Stimulated activated CD4-positive, alpha-beta T cell treated with anti-CD3 and anti-CD28 coated beads, Interleukin-1b, Interleukin-23, amount 100 ng/mL, for 1 hour (primary cell): ENCODE measurements around the gene MDM4.
"Not testable (repeated sequence)": the region's sequence is repeated elsewhere in the genome, so short reads cannot be mapped to it uniquely, and the experiment has no call there.

Experiments used
- DNase-seq, 2 donors: peaks; one replicate each; pipeline ENCODE4 v3.0.0-alpha.2; 2020; ENCODE audit warnings: low read depth in 2 of 2

MDM4 gene

DNA sequence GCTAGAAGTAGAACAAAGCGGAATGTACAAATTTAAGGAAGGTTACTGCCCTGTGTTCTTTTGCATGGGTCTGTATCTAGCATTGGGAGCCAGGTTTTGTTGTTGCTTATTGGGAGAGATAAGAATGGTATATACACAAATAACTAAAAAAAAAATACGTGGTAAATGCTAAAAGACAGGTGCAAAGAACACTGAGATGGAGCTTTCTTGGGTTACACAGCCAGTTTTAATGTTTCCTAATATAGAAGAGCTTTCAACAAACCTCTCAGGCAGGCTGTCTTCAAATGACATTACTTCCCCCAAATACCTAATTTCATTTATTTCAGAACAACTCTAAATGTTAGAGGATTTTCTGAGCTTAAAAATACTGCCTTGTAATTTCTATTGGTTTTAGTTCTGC, 1.4 kb upstream of the MDM4 start:
- DNase-seq: no peak

DNA sequence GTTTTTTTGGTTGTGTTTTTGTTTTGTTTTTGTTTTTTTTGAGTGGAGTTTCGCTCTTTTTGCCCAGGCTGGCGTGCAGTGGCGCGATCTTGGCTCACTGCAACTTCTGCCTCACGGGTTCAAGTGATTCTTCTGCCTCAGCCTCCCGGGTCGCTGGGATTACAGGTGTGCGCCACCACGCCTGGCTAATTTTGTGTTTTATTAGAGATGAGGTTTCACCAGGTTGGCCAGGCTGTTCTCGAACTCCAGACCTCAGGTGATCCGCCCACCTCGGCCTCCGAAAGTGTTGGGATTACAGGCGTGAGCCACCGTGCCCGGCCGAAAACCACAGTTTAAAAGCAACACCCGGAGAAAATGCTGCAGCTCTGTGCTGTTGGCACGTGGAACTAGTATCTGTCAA, 1.2 kb downstream of the MDM4 start:
- DNase-seq: not testable (repeated sequence)

DNA sequence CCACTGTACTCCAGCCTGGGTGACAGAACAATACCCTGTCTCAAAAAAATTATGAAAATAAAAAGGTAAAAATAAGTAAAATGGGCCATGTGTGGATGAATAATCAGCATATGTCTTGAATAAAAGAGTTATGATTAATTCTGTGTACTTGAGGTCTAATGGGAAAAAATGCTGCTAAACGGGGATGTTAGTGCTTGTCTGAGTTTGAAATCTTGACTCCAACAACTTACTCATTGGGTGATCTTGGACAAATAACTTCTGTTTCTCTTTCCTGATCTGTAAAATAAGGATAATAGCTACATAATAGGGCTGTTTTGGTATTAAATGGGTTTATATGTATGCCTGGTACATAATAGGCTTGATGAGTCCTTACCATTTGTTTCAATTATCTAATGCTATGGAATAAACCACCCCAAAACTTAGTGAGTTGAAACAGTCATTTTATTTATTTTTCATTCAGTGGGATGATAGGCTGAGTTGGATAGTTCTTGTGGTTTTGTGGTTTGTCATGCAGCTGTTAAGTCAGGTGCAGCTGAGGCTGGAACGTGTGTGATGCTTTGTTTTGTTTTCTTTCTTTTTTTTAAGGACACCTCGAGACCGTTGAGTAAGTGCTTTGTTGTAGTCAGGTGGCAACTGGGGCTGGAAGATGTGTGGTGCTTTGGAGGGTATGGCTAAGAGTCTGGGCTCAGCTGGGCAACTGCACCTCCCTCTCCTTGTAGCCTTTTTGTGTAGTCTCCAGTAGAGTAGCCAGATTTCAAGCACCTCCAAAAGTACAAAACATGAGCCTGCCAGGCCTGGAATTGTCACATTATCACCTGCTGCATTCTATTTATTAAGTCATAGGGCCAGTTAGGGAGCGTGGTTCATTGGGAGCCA, 4.9 kb downstream of the MDM4 start:
- DNase-seq: peak in 1 of 2 donors; percentile 32

DNA sequence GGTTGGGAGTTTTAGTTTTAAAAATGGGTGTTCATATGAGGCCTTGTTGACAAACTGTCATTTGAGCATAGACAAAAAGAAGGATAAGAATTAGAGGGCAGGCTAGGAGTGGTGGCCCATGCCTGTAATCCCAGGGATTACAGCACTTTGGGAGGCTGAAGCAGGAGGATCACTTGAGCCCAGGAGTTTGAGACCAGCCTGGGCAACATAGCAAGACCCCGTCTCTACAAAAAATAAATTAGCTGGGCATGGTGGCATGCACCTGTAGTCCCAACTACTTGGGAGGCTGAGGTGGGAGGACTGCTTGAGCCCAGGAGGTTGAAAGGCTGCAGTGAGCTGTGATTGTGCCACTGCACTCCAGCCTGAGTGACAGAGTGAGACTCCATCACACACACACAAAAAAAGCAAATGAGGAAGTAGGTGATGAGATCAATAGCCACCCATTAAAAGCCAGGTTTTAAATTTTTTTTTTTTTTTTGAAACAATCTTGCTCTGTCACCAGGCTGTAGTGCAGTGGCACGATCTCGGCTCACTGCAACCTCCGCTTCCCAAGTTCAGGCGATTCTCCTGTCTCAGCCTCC, 5.8 kb downstream of the MDM4 start:
- DNase-seq: not testable (repeated sequence)

DNA sequence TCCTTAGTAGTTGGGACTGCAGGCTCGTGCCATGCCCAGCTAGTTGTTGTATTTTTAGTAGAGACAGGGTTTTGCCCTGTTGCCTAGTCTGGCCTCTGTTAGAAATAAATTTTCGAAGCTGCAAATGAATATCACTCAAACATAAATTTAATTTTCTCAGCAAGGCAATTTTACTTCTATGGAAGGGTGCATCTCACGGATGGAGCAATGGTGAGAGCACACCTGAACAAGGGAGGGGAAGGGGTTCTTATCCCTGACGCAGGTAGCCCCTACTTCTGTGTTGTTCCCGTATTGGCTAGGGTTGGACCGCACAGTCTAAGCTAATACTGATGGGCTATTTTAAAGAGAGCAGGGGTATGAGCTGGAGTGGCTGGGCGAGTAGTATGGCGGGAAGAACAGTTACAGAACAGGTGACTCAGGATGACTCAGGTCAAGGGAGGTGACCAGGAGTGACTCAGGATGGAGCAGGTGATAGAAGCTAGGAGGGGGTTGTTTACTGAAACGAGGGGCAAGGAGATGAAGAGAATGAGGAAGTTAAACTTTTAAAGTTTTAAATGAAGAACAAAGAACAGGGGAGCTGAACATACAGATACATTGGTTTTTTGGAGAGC, 7.5 kb downstream of the MDM4 start:
- DNase-seq: no peak

DNA sequence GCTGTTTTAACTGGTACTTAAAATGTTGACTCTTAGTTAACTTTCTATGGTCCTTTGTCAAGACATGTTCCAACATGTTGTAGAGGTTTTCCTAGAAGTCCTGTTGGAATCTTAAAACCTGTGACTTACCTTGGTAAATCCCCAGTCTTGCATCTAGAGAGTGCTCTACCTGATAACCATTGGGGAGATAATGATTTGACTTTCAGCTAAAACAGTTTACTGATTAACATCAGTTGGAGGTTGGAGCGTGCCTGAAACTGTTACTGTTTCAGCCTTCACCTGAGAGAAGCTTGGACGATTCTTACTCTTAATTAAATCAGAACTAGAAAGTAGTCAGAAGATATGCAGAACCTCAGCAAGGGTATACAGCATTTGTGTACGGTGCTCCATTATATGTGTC, 8.8 kb downstream of the MDM4 start:
- DNase-seq: no peak

DNA sequence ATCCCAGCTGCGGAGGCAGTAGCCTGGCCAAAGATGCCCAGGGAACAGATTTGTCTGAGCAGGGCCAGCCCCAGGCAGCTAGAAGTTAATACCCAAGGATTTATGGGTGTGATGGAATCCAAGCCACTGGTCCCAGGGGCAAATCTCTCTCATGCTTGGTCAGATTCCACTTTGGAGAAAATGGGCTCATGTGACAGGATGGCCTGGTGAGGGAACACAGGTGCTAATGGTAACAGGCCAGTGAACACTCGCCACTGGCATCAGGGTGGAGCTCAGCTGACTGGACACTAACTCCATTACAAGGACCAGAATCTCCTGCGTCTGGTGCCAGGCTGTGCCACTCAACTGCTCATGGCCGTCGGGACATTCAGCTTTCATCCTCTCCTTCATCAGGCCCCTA, 12.0 kb downstream of the MDM4 start:
- DNase-seq: no peak

DNA sequence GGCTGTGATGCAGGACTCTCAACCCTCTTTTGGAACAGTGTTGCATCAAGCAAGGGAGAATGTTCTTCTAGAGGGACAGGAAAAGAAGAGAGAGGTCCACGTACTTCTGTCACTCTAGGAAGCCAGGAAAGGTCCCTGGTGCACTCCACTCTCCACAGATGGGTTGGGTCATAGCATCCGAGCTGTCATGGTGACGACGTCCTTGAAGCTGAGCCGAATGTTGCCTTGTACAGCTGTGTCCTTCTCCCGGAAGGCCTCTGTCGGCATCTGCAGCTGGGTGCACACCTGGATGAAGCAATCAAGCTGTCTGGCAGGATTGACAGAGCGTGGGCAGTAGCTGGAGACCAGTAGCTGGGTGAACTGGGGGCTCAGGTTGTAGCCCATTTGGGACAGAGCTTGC, 12.5 kb downstream of the MDM4 start:
- no peak for DNase-seq

DNA sequence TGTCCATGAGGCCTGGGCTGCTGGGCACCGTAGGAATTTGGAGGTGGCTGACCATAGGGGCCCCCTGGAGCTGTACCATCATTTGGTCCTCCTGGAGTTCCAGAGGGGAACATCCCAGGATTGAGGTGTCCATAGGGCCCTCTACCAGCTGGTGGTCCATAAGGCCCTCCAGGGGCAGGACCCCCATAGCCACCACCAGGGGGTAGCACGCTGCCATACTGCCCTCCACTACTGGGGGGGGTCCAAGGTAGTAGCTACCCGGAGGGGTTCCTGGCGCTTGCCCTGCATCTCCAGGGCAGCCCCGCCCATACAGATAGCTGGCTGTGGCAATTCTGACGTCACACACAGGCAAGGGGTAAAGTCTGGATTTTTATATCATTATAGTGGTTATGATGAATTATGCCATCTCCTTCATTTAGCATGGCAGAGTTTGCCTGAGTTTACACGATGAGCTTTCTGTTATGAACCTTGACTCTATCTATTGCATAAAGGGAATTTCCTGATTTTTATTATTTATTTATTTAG, 13.2 kb downstream of the MDM4 start:
- no peak for DNase-seq

DNA sequence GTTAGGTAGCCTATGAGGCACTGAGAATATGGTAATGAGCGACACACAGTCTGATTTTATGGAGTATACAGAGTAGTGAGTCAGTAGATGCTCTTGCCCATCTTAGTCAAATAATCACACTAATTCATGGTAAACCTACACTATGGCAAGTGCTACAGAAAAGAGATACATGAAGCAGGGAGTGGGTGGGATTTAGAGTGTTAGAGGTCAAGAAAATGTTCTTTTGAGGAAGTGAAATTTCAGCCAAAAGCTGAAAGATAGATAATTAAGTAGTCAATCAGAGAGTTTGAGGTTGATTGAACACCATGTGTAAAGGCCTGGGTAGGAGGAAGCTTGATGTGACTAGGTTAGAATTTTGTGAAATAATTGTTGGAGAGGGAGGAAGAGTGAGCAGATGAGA, 14.7 kb downstream of the MDM4 start:
- DNase-seq: no peak

DNA sequence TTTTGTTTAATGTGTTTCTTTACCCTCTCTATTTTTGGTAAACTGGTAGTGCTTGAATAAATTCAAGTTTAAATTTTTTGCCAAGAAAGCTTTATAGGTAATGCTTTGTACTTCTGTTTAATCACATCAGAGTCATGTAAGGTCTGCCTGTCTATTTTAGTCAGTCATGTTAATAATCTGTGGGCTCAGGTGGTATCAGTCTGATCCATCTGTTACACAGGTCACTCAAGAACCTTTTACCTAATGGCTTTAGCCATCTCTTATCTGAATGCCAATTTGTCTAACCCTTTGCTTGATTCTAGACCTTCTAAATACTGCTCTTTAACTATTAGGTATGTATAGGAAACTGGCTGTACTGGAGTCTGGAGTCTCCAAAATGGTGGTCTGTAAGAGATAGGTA, 16.6 kb downstream of the MDM4 start:
- no peak for DNase-seq

DNA sequence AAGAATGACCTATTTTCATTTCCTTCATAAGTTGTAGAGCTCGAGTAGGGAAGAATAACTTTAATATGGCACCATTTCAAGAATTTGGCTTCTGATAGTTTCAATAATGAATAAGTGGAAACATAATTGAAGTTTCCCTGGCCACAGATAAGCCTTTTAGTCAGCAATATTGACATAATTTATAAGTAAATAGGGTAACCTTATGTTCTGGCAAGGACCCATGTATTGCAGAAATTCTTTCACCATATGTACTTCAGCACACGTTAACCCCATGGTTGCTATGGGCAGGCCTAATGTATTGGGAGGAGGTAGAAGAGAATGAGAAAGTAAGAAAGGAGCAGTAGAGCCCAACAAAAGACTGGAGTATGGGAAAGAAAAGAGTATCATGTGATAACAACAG, 25.4 kb downstream of the MDM4 start:
- DNase-seq: no peak

DNA sequence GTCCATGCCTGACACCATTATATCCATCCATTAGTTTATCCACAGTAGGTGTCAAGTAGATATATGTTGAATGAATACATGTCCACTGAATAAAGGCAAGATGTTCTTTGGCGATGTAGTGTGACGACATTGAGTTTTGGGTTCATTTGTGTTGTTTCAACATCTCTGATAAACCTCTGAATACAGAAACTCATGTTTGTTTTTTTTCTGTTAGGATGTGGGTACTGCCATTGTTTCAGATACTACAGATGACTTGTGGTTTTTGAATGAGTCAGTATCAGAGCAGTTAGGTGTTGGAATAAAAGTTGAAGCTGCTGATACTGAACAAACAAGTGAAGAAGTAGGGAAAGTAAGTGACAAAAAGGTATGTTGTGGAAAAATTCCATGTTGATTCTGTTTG, 28.1 kb downstream of the MDM4 start:
- DNase-seq: no peak

DNA sequence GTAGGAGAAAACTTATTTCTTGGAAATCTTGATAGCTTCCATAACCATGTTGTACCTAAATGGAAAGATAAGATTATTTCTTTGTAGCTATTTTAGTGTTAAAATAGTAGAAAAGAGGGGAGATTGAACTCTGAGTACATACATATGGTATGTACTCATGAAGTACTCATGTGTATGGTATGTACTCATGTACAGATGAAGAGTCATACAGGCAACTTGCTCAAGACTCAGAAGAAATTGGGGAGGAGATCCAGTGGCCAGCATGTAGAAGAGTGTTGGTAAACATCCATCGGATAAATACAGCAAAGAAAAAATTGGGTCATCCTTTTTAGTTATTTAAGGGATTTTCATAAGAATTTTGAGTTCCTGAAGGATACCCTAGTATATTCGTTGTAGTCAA, 29.0 kb downstream of the MDM4 start:
- DNase-seq: no peak

DNA sequence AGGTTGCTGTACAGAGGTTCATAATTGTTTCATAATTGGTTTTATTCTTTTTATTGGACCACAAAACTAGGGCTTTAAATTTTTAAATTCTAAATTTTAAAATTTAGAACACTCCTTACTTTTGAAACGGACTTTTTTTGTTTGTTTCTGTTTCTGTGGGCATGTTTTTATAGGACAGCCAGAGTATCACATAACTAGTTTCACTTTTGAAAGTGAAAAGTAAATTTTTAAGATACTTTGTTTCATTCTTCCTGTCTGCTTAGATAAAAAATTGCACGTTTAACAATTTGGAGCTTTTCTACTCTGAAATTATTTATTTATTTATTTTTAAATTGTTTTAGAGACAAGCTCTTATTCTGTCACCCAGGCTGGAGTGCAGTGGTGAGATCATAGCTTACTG, 29.7 kb downstream of the MDM4 start:
- no peak for DNase-seq

DNA sequence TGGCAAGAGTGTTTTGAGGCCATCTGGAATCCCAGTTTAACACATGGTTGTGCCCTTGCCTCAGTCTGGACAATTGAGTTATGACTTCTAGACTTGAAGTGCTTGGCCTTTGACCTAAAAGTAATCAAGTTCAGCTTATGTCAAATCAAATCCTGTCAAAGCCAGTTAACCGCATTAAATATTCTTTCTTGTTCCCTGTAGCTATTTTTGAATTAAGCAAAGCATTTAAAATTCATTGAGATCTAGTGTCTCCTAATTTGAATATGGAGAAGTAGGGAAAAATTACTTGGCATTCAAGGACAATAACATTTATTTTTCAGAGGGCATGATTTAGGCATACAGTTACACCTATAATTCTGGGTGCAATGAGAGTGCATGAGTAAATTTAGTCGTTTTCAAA, 32.1 kb downstream of the MDM4 start:
- no peak for DNase-seq

DNA sequence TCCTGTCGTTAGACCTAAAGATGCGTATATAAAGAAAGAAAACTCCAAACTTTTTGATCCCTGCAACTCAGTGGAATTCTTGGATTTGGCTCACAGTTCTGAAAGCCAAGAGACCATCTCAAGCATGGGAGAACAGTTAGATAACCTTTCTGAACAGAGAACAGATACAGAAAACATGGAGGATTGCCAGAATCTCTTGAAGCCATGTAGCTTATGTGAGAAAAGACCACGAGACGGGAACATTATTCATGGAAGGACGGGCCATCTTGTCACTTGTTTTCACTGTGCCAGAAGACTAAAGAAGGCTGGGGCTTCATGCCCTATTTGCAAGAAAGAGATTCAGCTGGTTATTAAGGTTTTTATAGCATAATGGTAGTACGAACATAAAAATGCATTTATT, 33.1 kb downstream of the MDM4 start:
- no peak for DNase-seq

DNA sequence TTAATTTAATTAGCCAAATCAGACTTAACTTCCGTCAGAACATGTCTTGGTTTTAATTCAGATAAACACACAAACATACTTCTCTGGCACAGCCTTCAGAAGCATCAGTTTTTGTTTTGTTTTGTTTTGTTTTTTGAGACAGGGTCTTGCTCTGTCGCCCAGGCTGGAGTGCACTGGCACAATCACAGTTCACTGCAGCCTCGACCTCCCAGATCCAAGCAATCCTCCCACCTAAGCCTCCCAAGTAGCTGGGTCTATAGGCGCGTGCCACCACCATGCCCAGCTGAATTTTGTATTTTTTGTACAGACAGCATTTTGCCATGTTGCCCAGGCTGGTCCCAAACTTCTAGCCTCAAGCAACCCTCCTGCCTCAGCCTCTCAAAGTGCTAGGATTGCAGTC, 34.7 kb downstream of the MDM4 start:
- DNase-seq: no peak

DNA sequence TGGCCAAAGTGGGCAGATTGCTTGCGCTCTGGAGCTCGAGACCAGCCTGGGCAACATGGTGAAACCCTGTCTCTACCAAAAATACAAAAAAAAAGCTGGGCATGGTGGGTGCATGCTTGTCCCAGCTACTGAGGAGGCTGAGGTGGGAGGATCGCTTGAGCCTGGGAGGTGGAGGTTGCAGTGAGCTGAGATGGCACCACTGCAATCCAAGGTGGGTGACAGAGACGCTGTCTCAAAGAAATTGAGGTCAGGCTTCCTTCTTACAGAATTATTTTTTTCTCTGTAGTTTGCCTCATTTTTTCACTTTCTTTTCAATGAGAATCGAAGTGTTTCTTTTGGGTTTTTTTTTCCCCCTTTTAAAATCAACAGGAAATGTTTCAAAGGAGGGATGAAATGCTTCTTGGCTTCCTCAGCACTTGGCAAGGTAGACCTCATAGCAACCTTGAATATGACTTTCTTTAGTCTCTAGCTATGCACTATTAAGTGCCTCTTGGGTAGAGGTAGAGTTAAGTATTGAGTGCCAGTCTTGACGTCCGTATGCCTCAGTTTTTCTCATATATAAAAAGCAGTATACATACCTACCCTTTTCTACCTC, 40.3 kb downstream of the MDM4 start:
- DNase-seq: no peak

DNA sequence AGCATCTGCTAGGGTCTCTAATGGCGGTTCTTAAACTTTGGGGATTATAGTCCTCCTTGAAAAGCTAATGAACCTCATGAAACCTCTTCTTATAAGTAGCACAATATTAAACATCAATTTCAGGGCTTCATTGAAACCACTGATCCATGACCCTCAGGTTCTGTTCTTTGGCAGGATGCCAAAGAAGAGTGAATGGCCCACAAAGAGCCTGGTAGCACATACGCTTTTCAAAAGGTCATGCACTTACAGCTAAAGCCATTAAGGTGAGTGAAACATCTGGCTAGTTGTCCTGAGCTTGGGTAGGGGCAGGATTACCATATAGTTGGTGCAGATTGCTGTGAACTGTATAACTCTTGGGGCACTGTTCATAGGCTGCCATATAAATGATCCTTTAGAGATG, 42.3 kb downstream of the MDM4 start:
- no peak for DNase-seq

DNA sequence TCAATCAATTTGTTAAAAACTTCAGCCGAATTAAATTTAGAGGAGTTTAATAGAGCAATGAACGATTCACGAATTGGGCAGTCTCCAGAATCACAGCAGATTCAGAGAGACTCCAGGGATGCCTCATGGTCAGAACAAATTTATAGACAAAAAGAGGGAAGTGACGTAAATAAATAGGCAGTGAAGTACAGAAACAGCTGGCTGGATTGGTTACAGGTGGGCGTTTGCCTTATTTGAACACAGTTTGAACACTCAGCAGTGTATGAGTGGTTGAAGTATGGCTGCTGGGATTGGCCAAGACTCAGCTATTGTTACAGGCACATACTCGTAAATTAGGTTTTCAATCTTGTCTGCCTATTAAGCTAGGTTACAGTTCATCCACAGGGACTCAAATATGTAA, 43.8 kb downstream of the MDM4 start:
- not testable (repeated sequence) for DNase-seq

DNA sequence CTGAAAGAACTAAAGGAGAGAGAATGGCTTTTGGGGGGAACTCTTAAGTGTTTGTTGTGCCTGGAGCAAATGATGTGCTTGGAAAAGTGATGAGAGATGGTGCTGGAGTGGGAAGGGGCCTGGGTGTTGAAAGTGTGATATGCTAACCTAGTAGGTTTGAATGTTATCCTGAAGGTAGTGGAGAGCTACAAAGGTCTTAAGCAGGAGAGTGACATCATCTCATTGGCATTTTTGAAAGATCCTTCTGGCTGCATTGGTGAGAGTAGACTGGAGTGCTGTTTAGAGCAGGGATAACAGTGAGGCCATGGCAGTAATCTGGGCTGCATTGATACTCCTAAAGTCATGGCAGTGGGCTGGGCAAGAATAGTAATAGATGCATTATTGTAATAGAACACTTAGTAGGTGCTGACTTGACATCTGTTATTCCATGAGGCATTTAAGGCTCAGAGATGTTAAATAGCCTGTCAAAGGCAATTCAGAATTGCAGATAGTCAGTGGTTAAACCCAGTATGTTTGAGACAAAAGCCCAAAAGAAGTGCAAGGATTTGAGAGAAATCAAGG, 44.5 kb downstream of the MDM4 start:
- DNase-seq: no peak
